ENCODE results near the gene MAML3.
A peak's percentile ranks its signal among the peaks of the same experiment; 100 is the strongest.

MAML3 gene

GRCh38 chr4:140068271-140068670, 85.7 kb downstream of the MAML3 start:
- no peak for DNase-seq

DNA sequence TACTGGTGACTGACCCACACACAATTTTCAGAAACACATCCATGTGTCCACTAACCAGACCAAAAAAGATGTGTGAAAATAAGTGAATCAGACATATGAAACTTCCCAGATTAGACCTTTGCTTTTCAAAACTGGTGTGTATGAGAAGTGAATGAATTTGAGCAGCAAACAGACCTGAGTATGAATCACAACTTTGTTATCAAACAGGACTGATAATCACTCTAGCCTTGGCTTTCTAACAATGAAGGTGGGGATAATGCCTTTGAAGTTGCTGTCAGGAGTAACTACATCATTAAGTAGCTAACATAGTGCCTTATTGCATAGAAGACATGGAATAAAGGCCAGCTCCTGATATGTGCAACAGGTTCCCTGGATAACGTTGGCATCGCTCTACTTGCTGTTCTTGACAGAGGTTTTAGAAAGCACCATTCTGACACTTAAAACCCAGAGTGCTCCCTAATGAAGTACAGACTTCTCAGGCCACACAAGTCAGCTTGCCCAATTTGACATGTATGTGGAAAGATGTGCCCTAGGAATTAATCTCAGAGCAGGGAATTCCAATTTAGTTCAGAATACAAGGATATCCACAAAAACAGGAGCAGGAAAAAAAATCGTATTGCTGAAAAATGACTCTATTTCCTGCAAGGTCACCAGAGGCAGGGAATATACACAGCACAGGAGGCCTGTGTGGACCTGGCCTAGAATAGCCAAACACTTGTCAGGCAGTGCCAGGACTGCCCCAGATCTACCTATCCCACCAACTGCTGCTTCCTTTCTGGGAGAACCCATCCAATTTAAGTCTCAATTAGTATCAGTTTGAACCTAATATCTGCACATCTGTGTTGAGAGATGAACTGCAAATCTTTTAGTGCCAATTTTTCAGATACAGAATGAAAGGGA, 87.7 kb downstream of the MAML3 start:
- DNase-seq, result no peak

GRCh38 chr4:140065393-140065792, 88.6 kb downstream of the MAML3 start:
- DNase-seq, result no peak

- DNase-seq, result no peak
Measured at GRCh38 chr4:140061659-140062289, 92.2 kb downstream of the MAML3 start.

DNA sequence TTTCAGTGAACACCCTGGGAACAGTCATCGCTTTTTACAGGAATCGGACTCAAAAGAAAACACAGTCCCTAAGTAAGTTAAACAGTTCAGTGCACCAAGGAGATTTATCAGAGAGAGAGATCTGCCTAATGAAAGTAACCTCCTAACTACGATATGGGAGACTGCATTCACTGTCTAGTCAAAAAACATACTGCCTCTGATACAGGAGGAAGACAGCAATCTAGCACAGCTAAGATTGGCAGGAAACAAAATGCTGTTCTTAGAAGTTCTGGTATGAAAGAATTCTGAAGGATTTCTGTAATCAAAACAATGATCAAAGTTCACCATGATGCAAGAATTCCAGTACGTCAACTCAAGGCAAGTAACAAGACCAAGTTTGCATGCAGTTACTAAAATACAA, 92.8 kb downstream of the MAML3 start:
- no peak for DNase-seq

DNA sequence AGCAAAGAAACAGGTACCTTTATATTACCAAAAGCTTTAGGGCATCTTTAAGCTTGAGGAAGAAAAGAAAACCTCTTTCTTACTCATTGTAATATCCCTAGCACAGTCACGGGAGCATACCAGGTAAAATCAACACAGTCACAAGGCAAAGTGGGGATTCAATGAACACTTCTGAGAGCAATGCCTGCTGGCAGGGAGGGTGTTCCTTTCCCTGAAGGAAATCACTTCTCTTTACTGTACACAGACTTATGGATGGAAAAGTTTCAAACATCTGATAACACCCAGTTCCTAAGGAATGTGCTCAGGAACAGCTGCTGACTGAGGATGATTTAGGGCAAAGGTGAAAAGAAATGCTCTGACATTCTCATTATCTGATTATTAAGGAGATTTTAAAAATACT, 94.8 kb downstream of the MAML3 start:
- no peak for DNase-seq

GRCh38 chr4:140057701-140058100, 96.3 kb downstream of the MAML3 start:
- DNase-seq, result no peak

GRCh38 chr4:140056015-140056414, 98.0 kb downstream of the MAML3 start:
- DNase-seq, result no peak

DNA sequence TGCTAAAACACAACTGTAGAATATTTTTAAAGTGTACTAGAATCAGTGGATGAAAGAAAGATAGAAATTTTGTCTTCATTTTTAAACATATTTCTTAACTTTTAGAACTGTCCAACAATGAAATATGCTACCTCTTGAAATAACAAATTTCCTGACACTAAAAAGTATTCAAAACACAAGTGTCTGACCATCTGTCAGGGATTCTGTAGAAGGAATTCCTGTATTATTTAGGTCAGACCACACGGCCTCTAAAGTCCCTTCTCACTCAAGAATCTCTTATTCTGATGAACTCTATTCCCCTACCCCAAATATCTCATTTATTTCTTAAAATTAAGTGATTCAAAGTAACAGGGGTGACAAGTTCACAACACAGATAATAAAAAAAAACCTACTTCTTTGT, 99.1 kb downstream of the MAML3 start:
- no peak for DNase-seq

DNA sequence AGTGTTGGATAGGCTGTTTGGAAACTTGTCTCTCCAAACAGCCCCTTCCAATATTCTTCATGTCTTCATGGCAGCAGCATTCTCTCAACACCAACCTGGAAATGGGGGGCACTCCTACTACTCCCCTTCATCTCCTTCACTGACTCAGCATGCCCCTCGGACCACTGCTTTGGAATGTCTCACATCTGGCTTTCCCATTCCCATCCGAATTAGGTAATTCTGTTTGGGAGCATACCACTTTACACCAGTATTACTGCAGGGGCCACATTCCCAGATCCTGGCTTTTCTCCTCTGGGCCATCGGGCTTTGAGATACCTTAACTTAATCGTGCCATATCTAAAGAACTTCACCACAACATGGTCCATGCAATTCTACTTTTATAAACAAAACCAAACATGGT, 100.8 kb downstream of the MAML3 start:
- no peak for DNase-seq

- DNase-seq, result peak; percentile 43
Measured at GRCh38 chr4:140052050-140052449, 101.9 kb downstream of the MAML3 start.

DNA sequence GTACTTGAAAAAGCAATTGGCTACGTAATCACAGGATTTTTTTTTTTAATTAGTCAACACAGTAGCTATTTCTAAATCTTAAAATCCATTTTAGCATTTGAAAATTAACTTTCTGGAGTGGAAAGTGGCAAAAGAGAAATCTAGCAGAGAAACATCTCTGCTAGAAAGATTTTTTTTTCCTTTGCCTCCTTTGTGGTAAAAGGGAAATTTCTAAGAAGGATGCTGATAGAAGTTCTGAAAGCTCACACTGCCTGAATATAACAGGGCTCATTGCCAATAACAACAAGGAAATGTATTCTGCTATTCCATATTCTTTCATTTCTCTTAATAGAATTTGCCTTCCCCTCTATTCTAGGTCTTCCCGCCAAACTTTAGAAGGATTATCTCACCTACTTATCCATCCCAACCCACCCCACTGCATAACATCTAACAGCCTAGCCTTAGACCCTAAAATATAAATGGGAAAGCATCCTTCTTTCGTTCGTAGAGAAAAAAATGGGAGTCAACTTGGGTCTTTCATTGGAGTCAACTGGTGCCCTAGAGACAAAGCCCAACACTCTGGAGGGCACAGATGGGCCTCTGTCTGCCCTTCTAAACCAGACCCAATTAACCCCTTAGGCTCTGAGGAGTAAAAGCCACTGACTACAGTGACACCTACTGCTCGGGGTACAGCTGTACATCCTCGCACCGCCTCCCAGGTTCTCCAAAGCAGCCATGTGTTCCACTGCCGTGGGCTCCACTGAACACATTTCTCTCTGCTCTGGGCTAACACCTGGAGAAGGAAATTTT, 103.9 kb downstream of the MAML3 start:
- DNase-seq, result peak; percentile 34

DNA sequence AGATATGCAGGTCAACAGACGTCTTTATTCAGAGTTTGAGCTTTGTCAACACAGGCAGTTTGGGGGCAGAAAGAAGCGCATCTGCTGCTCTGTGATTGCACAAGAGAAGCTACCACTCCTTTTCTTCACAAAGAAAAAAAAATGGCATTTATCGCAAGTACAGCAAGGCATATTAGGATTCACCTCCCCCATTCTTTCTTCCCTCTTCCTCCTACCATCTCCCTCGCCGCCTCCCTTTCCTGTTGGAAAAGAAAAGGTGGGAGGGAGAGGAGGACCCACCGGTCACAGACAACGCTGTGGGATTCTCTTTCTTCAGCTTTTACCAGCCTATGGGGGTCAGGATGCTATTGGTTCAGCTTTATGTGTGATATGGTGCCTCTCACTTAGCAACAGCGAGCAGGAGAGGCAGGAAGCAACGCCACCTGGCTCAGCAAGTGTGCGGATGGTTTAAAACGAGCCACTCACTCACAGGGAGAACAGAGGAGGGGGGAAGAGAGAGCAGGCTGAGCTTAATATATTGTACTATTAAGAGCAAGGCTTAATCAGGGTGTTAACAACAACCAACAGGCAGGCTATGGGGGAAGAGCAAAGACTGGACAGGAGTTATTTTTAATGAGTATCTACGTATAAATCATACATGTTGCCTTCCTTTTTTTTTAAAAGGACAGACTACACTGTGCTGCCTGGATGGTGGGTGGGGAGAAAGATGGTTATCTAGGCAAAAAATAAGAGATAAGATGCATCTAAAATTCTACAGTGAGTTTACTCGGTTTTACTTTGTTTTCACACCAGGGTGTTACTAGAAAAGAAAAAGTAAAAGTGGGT, 104.7 kb downstream of the MAML3 start:
- peak; percentile 53 for DNase-seq

DNA sequence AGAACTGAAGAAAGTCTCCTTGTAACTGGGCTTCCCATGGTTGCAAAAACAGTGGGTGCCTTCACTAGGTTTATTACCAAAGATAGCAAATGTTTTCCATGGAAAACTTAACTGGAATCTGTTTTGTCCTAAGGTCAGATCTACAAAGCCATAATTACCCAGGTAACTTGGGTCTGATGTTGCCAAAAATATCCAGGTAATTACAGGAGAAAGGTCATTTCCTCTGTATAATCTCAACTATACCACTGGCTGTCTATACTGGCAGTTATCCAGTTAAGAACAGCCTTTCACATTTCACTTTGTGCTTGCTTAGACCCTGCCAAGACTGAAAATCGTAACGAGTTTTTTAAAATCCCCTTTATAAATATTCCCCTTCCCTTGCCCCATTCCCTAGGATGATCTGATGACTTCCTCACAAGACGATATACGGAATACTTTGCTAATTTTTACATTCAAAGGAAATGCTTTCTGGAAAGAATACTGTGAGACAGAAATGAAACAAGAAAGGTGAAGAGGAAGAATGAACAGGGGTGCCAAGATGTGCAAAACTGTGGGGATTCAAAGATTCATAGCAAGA, 105.5 kb downstream of the MAML3 start:
- no peak for DNase-seq

DNA sequence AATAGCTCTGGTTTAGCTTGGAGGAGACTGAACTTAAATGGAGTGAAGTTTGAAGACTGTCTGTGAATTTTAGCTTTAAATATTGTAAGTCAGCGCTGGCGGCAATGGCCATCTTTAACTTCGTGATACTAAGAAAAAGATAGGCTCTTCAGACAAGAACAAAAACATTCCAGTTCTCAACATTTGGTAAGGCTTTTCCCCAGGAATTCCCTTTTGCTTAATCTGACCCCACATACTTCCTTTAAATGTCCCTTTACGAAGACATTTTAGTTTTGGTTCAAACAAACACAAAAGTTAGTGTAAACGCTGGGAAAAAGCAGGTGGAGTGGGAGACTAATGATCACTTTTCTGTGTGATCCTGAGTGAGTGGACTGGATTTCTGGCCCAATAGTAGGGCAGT, 106.2 kb downstream of the MAML3 start:
- no peak for DNase-seq

- DNase-seq, result no peak
Measured at GRCh38 chr4:140047017-140047640, 106.9 kb downstream of the MAML3 start.

- DNase-seq, result no peak
Measured at GRCh38 chr4:140046543-140046942, 107.4 kb downstream of the MAML3 start.

DNA sequence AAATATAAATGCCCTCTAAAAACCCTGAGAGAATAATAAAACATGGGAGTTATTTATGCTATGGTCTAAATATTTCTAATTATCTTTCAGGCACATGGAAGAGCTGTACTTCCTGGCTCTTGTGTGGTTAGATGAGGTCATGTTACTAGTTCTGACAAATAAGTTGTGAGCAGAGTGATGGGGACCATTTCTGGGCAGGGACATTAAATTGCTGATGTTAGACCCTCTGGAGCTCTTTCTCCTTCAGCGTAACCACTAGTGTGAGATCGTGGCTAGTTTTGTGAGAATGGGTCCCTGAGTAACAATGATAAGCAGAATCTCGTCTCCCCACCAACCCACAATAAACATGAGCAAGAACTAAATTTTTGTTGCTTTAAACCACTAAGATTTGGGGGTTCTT, 108.0 kb downstream of the MAML3 start:
- DNase-seq, result no peak

DNA sequence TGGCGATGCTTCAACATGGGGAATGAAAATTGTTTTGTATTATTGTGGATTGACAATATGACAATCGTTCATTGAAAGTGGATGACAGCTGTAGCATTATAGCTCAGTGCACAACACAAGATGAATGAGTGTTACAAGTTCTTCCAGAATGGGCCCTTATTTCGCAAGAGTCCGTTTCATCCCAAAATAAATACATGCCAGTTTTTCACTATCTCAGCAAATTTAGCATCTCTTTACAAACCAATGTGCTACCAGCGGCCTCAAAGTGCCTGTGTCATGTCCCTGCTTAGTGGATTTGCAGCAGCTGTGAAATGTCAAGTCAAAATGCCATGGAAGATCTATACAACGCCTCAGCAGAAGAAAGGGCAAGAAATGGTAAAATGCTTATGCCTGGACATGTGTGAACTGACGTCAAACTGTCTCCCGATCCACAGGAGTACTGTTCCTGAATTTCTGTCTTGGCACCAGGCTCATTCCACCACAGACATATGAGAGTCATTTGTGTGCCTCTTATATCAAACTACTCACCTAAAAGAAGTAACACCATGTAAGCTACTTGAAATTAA, 109.6 kb downstream of the MAML3 start:
- no peak for DNase-seq

GRCh38 chr4:140042634-140043033, 111.3 kb downstream of the MAML3 start:
- DNase-seq, result no peak

GRCh38 chr4:140038031-140038533, 115.9 kb downstream of the MAML3 start:
- no peak for DNase-seq

Data from stimulated activated CD8-positive, alpha-beta memory T cell treated with anti-CD3 and anti-CD28 coated beads, Interleukin-4, amount 100 ng/mL, for 48 hours (primary cell).